Measurements from ENCODE around the gene IL1R2. TPM values are rescaled to one million over a fixed set of nuclear protein-coding genes. Genes with fewer than 3 reads are reported as not detected.

IL1R2 gene
- total RNA-seq, 1 donor from 2014 or later = not detected

- DNase-seq (ENCODE audit: low read depth) = peak; percentile 61
Observed at GRCh38 chr2:102037681-102038080, 45.9 kb downstream of the IL1R2 start.

DNA sequence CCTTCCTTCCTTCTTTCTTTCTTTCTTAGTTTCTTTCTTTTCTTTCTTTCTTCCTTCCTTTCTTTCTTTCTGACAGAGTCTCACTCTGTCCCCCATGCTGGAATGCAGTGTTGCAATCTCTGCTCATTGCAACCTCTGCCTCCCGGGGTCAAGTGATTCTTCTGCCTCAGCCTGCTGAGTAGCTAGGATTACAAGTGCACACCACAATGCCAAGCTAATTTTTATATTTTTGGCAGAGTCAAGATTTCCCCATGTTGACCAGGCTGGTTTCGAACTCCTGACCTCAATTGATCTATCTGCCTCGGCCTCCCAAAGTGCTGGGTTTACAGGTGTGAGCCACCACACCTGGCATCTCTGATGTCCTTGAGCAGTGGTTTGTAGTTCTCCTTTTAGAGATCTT is 48.5 kb downstream of the IL1R2 start:
- no peak for DNase-seq (ENCODE audit: low read depth)

DNA sequence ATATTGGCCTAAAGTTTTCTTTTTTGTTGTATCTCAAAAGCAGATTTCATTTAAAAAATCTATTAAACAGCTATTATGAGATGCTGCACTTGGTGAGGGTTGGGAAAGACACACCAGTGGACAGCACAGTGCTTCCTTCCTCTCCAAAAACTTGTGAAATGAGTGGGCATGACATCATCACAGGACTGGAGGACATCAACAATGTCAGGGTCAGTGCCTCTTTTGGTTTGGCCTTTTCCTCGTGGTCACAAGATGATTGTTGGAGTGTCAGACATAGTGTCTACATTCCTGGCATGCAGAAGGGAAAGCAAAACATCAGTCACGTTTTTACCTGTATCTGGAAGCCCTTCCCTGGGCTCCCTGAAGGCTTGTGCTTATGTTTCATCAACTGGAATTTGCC is 49.6 kb downstream of the IL1R2 start:
- no peak for DNase-seq (ENCODE audit: low read depth)

- no peak for DNase-seq (ENCODE audit: low read depth)
Observed at GRCh38 chr2:102042196-102043081, 50.7 kb downstream of the IL1R2 start.

- DNase-seq (ENCODE audit: low read depth) = peak; percentile 44
Observed at GRCh38 chr2:102043560-102043959, 51.8 kb downstream of the IL1R2 start.

- DNase-seq (ENCODE audit: low read depth) = no peak
Observed at GRCh38 chr2:102044235-102044896, 52.6 kb downstream of the IL1R2 start.

GRCh38 chr2:102044967-102045489 is 53.3 kb downstream of the IL1R2 start:
- peak; percentile 48 for DNase-seq (ENCODE audit: low read depth)

- no peak for DNase-seq (ENCODE audit: low read depth)
Observed at GRCh38 chr2:102045697-102046096, 53.9 kb downstream of the IL1R2 start.

GRCh38 chr2:102046135-102046986 is 54.6 kb downstream of the IL1R2 start:
- no peak for DNase-seq (ENCODE audit: low read depth)

DNA sequence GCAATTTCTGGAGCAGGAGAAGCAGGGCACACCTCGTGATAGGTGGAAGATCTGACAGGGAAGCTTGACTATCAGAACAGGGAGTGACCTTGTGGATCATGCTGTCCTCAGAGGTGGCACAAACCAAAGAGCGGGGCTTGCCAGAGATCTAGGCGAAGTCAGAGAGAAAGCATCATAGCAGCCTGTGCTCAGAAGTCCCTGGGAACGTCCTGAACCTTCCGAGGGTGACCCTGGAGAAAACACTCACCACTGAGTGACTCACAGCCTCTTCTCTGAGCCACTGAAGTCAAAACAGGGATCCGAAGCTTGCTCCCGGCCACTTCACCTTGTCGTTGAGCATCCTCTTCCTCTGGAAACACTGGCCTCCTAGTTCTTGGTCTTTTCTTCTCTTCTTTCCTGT is 56.7 kb downstream of the IL1R2 start:
- no peak for DNase-seq (ENCODE audit: low read depth)

DNA sequence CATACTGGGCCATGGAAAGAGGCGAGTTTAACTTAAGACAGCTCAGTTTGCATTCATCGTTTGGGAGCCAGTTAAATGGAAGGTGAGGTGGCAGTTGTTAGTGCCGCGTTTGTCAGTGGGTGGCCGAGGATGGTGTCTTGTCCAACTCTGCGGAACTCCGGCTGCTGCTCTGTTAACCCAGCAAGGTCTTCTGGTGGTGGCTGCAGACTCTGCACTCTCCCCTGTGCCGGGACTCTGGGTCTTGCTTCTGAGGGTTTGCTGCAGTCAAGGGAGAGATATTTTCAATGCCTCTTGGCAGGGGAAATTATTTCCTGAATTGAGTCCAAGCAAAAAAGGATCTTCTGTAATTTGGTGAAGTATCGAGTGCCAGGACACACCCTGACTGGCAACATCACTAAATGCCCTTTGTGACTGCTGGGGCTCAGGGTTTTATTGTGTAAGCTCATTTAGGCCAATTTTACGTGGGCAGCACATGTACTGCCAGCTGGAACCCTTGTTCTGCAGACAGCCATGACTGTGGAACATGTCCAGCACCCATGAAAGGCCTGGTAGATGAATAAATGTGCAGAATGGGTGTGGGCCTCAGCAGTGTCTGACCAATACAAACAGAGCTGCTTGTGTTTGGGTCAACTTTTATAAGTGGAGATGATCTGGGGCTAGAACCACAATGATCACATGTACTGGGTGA is 58.1 kb downstream of the IL1R2 start:
- DNase-seq (ENCODE audit: low read depth) = peak; percentile 46

DNA sequence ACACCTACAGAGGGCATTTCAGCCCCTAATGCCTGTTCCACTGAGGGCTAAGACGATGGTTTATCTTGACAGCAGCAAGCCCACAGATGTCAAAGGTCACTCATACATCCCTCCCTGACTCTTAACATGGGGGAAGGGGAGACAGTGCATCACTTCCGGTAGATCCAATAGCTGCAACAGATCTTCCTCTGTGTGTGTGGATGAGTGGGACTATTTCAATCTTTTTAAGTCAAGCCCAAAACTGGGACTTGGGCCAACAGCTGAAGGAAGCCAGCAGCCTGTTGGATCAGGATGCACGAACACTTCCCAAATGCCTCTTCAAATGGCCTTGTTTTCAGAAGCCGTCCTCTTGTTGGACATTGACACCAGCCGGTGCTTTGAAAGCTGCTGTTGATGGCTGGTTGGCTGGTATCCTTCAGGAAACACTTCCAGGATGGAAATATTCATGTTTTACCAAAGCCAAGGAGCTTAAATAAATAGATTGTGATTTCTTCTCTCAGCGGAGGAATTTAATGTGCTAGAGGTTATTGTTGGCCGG is 59.2 kb downstream of the IL1R2 start:
- peak; percentile 84 for DNase-seq (ENCODE audit: low read depth)

DNA sequence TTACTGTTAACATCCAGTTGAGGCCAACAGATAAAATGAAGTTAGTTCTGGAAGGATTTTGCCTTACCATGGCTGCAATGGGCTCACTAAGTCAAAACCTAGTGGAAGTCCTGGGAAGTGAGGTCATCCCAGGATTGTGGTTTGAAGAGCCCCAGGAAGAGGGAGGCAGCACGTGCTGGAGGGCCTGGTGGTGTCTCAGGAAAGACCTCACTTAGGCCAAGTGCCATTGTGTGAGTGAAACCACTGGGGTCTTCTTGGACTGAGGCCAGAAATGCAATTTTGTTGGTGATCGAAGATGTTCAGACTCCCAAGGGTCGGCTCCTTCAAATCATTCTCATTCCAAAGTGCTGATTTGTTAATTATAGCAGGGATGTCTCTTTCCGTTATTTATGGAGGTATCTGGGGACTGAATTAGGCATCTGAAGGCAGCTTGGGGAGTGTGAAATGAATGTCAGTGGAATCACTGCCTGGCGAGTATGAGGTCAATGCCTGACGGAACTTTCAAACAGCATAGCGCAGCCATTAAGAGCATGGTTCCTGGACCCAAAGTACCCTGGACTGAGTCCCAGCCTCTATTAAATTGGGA is 60.0 kb downstream of the IL1R2 start:
- peak; percentile 73 for DNase-seq (ENCODE audit: low read depth)

- no peak for DNase-seq (ENCODE audit: low read depth)
Observed at GRCh38 chr2:102052365-102052764, 60.6 kb downstream of the IL1R2 start.

- DNase-seq (ENCODE audit: low read depth) = no peak
Observed at GRCh38 chr2:102053096-102053495, 61.3 kb downstream of the IL1R2 start.

DNA sequence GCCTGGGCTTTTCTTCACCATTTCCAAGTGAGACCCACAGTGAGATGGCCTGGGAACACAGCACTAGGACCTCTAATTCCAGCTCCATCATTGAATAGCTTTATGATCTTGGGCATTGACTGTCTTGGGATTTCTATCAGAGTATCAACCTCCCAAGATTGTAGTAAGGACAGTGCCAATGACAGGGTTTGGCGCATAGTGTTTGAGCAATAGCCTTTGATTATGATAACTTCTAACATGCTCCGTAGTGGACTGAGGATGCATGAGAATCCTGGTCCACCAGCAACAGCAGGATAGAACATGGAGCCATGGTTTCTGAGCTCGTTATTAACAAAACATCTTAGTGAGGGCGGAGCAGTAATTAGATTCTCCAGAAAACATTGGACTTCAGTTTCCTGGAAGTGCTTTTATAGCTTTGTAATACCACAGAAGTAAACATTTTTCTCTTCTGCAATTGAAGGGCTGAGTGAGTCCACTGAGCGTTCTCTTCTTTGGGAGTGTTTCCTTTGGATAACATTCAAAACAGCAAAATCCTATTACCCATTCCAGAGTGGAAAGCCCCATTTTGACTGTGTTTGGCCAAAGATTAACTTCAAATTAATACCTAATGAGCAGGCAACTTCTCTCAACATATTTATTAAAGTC is 63.7 kb downstream of the IL1R2 start:
- no peak for DNase-seq (ENCODE audit: low read depth)

DNA sequence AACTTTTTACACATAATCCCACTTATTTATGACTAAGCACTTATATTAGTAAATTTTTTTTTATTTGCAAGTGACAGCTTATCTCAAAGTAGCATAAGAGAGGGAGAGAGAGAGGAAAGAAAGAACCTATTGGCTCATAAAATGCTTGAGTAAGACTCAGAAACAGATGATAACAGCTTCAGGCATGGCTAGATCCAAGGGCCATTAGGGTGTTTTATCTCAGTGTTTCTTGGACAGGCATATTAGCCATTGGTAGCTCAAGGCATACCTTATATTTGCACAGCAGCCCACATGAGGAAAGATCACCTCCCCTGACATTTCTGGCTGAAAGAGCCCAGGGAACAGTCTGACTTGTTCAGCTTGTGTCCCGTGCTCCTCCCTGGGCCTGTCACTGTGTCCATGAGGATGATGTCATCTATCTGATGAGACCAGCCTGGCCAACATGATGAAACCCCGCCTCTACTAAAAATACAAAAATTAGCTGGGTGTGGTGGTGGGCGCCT is 64.4 kb downstream of the IL1R2 start:
- DNase-seq (ENCODE audit: low read depth) = no peak

GRCh38 chr2:102057502-102058292 is 65.9 kb downstream of the IL1R2 start:
- no peak for DNase-seq (ENCODE audit: low read depth)

Measured in myocyte (in vitro differentiated cells).